T-helper 9 cell (primary cell): Measurements from ENCODE around the gene ADPRHL1.

ENCODE experiments used
- DNase-seq: peaks from one replicate; pipeline ENCODE4 v3.0.0-alpha.2; 2020

The ADPRHL1 gene

GRCh38 chr13:113367020-113367560 is 86.2 kb downstream of the ADPRHL1 start:
- no peak for DNase-seq

DNA sequence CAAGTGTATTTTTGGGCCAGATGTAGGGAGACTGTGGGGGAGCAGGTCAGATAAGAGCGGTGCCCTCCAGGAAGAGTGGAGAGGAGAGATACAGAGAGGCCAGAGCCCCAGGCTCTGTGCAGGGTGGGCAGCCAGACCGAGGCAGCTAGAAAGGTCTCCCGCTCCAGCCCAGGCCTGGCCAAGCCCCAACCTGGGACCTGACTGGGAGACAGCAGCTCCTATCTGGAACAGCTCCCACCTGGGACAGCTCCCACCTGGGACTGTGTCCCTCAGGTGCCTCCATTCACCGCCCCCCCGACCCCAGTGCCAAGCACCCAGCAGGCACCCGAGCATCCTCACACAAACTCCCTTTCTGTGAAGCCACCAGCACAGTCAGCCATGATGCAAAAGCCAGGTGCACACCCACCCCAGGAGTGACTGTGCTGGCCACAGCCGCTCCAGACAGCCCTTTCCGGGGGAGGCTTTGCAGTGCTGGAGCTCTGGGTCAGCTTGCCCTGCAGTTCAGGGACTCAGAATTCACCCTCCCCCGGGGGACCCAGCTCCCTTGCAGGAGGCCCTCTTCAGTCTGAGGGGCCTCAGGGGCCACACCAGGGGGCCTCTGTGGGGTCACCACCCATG is 87.2 kb downstream of the ADPRHL1 start:
- no peak for DNase-seq

GRCh38 chr13:113365583-113365970 is 87.7 kb downstream of the ADPRHL1 start:
- no peak for DNase-seq

DNA sequence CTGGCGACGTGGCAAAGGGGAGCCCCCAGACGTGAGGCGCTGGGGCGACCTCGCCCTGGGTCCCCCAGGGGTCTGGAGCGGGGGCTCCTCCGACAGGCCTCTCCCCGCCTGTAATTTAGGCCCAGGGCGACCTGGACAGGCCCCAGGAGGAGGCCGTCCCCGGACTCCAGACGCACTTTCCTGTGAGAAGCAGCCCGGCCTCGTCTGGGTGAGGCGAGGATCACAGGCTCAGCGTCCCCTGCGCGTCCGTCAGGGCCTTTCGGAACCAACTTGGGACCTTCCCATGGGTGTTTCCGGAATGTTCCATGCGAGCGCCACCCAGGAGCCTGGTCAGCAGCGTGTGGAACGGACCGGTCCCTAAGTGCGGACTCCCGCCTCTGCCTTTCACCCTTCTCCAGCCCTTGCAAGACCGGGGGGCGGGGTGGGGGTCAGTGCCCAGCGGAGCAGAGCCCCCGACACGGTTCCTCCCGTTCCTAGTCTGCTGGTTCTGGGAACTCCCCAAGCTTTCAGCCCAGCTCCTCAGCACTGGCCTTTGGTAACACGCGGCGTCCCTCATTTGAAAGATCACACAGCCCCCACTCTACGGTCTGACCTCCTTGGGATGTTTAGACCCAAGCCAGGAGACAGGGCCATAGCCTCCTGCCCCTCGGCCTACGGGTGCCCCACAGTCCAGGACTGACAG is 88.2 kb downstream of the ADPRHL1 start:
- DNase-seq = no peak

- no peak for DNase-seq
These were observed 88.9 kb downstream of the ADPRHL1 start for GRCh38 chr13:113364311-113364889.

DNA sequence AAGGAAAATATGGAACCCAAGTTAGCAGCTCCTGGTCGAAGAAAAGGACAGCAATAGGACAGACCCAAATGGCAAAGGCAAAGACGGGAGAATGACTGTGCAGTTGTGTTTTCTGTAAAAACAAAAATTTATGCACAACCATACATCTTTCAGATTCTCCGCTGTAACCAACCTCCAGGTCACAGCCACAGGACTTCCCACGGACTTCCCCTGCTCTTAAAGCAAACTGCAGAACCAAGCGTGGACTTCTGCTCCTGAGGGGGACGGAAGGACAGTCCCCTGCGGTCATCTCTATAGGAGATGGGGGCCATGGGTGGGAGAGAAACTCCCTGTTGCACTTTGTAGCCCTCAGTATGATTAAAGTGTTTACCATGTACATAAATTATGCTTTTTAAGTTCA is 91.9 kb downstream of the ADPRHL1 start:
- no peak for DNase-seq

GRCh38 chr13:113360446-113360845 is 92.8 kb downstream of the ADPRHL1 start:
- no peak for DNase-seq

DNA sequence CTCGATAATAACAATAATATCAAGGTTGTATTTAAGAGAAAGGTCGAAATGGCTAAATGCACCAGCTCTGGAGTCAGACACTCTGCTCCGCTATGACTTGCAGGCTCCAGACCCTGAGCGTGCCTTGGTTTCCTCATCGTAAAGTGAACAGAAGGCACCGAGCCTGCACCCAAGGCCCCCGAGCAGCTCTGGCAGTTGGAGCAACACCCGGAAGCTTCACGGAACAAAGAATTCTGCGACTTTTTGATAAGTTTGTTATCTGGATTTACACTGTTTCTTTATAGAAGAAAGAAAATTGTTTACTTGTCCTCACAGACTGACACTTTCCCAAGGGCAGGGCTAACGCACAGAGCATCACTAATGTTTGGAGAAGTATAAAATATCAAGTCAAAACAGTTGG is 93.7 kb downstream of the ADPRHL1 start:
- no peak for DNase-seq

GRCh38 chr13:113358653-113359190 is 94.6 kb downstream of the ADPRHL1 start:
- DNase-seq = no peak

- DNase-seq = no peak
These were observed 95.8 kb downstream of the ADPRHL1 start for GRCh38 chr13:113357529-113357928.

- DNase-seq = no peak
These were observed 96.7 kb downstream of the ADPRHL1 start for GRCh38 chr13:113356596-113356995.

- DNase-seq = no peak
These were observed 97.7 kb downstream of the ADPRHL1 start for GRCh38 chr13:113355621-113356020.

DNA sequence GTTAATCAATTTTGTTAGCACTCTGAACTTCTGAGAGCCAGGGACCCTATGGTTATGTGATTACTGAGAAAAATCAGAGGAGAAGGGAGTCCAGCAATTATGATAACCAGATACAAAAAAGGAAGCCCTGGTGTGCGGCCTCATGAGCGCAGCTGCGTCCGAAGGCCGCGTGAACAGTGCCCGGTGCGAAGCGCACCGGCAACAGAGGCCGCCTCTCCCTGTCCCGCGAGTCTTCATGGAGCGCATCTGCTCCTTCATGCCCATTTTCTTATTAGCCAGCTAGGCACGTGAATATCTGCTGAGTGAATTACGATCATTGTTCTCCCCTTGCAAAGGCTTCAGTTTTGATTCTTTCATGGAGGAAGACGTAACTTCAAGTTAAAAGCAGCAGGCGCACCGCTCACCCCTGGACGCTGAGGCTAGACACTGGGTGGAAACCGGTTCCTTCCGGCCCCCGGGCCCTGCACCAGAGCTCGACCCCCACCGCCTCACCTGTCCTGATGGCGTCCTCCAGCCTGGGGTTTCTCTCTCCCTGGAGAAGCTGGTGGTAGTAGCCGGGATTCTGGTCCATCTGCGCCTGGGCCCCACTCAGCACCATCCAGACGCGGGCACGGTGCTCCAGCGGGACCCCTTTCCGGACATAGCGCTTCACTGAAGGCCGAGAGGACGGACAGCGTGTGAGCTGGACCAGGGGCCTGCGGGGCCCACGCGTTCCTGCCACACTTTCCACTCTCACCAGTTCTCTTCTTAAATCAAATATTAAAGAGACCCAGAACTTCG is 98.3 kb downstream of the ADPRHL1 start:
- DNase-seq = no peak

DNA sequence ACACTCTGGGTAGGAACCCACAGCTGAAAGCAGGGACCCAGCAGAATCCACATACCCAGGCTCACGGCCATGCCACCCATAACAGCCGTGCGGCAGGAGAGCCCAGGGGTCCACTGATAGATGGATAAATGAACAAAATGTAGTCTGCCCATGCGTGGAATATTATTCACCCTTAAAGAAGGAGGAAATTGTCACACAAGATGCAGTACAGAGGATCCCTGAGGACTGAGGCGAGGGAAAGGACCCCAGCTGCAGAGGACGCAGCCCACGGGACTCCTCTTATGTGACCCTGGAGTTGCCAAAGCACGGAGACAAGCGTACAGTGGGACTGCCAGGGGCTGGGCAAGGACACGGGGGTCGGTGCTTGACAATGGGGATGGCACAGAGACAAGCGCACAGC is 100.0 kb downstream of the ADPRHL1 start:
- no peak for DNase-seq

- no peak for DNase-seq
These were observed 101.7 kb downstream of the ADPRHL1 start for GRCh38 chr13:113351514-113352026.

DNA sequence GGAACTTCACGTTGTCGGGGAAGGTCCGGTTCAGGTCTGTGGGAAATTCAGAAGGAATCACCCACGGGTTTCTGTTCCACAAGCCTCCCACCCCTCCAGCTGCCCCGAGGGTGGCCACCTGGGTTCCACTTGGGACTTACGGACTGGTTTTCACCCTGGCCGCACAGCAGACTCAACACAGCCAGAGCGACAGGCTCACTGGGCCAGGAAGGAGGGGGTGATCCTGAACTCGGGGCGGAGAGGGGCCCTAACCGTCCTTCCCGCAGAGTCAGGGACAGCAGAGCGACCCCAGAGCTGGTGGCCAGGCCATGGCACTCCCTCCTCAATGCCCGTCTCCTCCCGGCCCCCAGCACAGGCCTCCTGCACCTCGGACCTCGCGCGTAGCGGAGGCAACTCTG is 102.4 kb downstream of the ADPRHL1 start:
- no peak for DNase-seq

- DNase-seq = no peak
These were observed 103.0 kb downstream of the ADPRHL1 start for GRCh38 chr13:113350065-113350937.
